HepG2 (cell line): ENCODE measurements around the gene RILP. TPM values are rescaled to one million over a fixed set of nuclear protein-coding genes. Genes with fewer than 3 reads are reported as not detected.

Source experiments
- ATAD3A ChIP-seq: sonication (generic); formaldehyde crosslinking; IDR thresholded peaks from 2 replicates; pipeline ENCODE4 v1.4.0; 2020; ENCODE audit warnings: missing genetic modification reagents
- HNRNPUL1 ChIP-seq: fragments of 200-400 bp; formaldehyde crosslinking; IDR thresholded peaks from 2 replicates; pipeline ENCODE4 v1.6.1; 2017; ENCODE audit warnings: low read depth, mild to moderate bottlenecking, low read length, moderate library complexity
- IKZF5 ChIP-seq: IDR thresholded peaks from 2 replicates; pipeline ENCODE4 v1.6.1; 2018; ENCODE audit warnings: missing genetic modification reagents, mild to moderate bottlenecking, missing compliant biosample characterization
- JARID2 ChIP-seq: sonication (generic); formaldehyde crosslinking; IDR thresholded peaks from 2 replicates; pipeline ENCODE4 v1.8.1; 2023; ENCODE audit warnings: missing genetic modification reagents, inconsistent platforms; ENCODE audit not compliant: insufficient replicate concordance
- JUN ChIP-seq: sonication (generic); formaldehyde crosslinking; IDR thresholded peaks from 2 replicates; pipeline ENCODE4 v1.4.0; 2020; ENCODE audit warnings: mild to moderate bottlenecking, missing genetic modification reagents
- KDM6A ChIP-seq: IDR thresholded peaks from 2 replicates; pipeline ENCODE4 v1.6.1; 2016; ENCODE audit warnings: low read depth
- NCOA5 ChIP-seq: sonication (generic); formaldehyde crosslinking; IDR thresholded peaks from 2 replicates; pipeline ENCODE4 v1.4.0; 2020; ENCODE audit warnings: missing genetic modification reagents
- NFRKB ChIP-seq: fragments of 450-650 bp; IDR thresholded peaks from 2 replicates; pipeline ENCODE4 v1.6.1; 2017
- PRDM15 ChIP-seq: sonication (generic); formaldehyde crosslinking; IDR thresholded peaks from 2 replicates; pipeline ENCODE4 v1.4.0; 2020; ENCODE audit warnings: missing genetic modification reagents
- ZNF101 ChIP-seq: sonication (generic); formaldehyde crosslinking; IDR thresholded peaks from 2 replicates; pipeline ENCODE4 v1.4.0; 2020; ENCODE audit warnings: mild to moderate bottlenecking, low read depth, missing genetic modification reagents, borderline replicate concordance
- ZNF333 ChIP-seq: sonication (generic); formaldehyde crosslinking; IDR thresholded peaks from 2 replicates; pipeline ENCODE4 v1.4.0; 2020; ENCODE audit warnings: mild to moderate bottlenecking, missing genetic modification reagents, borderline replicate concordance
- ZNF556 ChIP-seq: sonication (generic); formaldehyde crosslinking; IDR thresholded peaks from 2 replicates; pipeline ENCODE4 v1.4.0; 2020; ENCODE audit warnings: mild to moderate bottlenecking, missing genetic modification reagents, borderline replicate concordance
- ZNF737 ChIP-seq: sonication (generic); formaldehyde crosslinking; IDR thresholded peaks from 2 replicates; pipeline ENCODE4 v1.5.0; 2020; ENCODE audit warnings: missing genetic modification reagents, mild to moderate bottlenecking, borderline replicate concordance
- ZSCAN12 ChIP-seq: sonication (generic); formaldehyde crosslinking; IDR thresholded peaks from 2 replicates; pipeline ENCODE4 v1.9.0; 2021; ENCODE audit warnings: mild to moderate bottlenecking, missing genetic modification reagents
- ZXDC ChIP-seq: sonication (generic); formaldehyde crosslinking; IDR thresholded peaks from 2 replicates; pipeline ENCODE4 v1.5.0; 2020; ENCODE audit warnings: mild to moderate bottlenecking, missing genetic modification reagents
- polyA plus RNA-seq, 8 experiments: library from polyadenylated mRNA; depleted of rRNA in 3 of 8; stranded (reverse) in 7 of 8; unstranded in 1 of 8; fragments of >200 nt; fragmentation: Illumina TruSeq in 4 of 8; extraction: Trizol in 4 of 8; gene quantifications; 2 replicates each; pipeline versions ENCODE4 v1.2.1 to v1.2.3, GENCODE V29; 2011 to 2016; ENCODE audit warnings: low read depth in 4 of 8, missing spikeins in 1 of 8, mixed read lengths in 1 of 8; ENCODE audit not compliant: insufficient read depth in 1 of 8
- total RNA-seq, 5 experiments: library from RNA; depleted of rRNA; stranded (reverse); fragments of >200 nt; fragmentation: Illumina TruSeq; extraction: Trizol; gene quantifications; 2 replicates each; pipeline ENCODE4 v1.2.3, GENCODE V29; 2016; ENCODE audit warnings: low read depth in 1 of 5
- TF ChIP-seq, protein P1 (sequence below): sonication (generic); formaldehyde crosslinking; IDR thresholded peaks from 2 replicates; pipeline ENCODE4 v1.5.1; 2020; ENCODE audit warnings: mild to moderate bottlenecking, missing genetic modification reagents, moderate library complexity
- TF ChIP-seq, protein P2 (sequence below): sonication (generic); formaldehyde crosslinking; IDR thresholded peaks from 2 replicates; pipeline ENCODE4 v1.9.0; 2021; ENCODE audit warnings: missing genetic modification reagents, mild to moderate bottlenecking, borderline replicate concordance

The RILP gene
- total and polyA plus RNA-seq, 2 of the 13 experiments (the other 11 are each of a cell fraction or from before 2014, with no cell fraction given): 6.6 to 8.1 TPM

- TF ChIP-seq, protein P1, sequence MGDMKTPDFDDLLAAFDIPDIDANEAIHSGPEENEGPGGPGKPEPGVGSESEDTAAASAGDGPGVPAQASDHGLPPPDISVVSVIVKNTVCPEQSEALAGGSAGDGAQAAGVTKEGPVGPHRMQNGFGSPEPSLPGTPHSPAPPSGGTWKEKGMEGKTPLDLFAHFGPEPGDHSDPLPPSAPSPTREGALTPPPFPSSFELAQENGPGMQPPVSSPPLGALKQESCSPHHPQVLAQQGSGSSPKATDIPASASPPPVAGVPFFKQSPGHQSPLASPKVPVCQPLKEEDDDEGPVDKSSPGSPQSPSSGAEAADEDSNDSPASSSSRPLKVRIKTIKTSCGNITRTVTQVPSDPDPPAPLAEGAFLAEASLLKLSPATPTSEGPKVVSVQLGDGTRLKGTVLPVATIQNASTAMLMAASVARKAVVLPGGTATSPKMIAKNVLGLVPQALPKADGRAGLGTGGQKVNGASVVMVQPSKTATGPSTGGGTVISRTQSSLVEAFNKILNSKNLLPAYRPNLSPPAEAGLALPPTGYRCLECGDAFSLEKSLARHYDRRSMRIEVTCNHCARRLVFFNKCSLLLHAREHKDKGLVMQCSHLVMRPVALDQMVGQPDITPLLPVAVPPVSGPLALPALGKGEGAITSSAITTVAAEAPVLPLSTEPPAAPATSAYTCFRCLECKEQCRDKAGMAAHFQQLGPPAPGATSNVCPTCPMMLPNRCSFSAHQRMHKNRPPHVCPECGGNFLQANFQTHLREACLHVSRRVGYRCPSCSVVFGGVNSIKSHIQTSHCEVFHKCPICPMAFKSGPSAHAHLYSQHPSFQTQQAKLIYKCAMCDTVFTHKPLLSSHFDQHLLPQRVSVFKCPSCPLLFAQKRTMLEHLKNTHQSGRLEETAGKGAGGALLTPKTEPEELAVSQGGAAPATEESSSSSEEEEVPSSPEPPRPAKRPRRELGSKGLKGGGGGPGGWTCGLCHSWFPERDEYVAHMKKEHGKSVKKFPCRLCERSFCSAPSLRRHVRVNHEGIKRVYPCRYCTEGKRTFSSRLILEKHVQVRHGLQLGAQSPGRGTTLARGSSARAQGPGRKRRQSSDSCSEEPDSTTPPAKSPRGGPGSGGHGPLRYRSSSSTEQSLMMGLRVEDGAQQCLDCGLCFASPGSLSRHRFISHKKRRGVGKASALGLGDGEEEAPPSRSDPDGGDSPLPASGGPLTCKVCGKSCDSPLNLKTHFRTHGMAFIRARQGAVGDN (CRISPR knock-in tag): peak; percentile 99
- no peak; the same call in 1 of the 2 replicates for TF ChIP-seq ZNF556 (CRISPR knock-in tag)
- peak; percentile 77 for TF ChIP-seq IKZF5
- no peak for TF ChIP-seq ZNF737
- TF ChIP-seq ZNF333 (CRISPR knock-in tag): no peak
- TF ChIP-seq JUN (CRISPR knock-in tag): no peak
- no peak for TF ChIP-seq NCOA5 (CRISPR knock-in tag)
- TF ChIP-seq ZXDC (CRISPR knock-in tag): 0 out of 2 replicates have a peak, but pooled peaks have one; percentile 48
- no peak for TF ChIP-seq PRDM15 (CRISPR knock-in tag)
- no peak for TF ChIP-seq ZNF101 (CRISPR knock-in tag)
- peak; percentile 60; the same call in 1 of the 2 replicates for TF ChIP-seq KDM6A
- TF ChIP-seq ATAD3A (CRISPR knock-in tag): no peak
- no peak for TF ChIP-seq NFRKB
- TF ChIP-seq, protein P2, sequence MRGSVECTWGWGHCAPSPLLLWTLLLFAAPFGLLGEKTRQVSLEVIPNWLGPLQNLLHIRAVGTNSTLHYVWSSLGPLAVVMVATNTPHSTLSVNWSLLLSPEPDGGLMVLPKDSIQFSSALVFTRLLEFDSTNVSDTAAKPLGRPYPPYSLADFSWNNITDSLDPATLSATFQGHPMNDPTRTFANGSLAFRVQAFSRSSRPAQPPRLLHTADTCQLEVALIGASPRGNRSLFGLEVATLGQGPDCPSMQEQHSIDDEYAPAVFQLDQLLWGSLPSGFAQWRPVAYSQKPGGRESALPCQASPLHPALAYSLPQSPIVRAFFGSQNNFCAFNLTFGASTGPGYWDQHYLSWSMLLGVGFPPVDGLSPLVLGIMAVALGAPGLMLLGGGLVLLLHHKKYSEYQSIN: no peak
- no peak for TF ChIP-seq JARID2
- TF ChIP-seq ZSCAN12 (CRISPR knock-in tag): no peak
- TF ChIP-seq HNRNPUL1: no peak
Observed at GRCh38 chr17:1597861-1598342, 51.8 kb downstream of the RILP start (continued).
